ENCODE measurements around the gene TLL1.

Gene TLL1

GRCh38 chr4:166066936-166067335 lies 193.9 kb downstream of the TLL1 start:
- no peak for DNase-seq

- no peak for DNase-seq
Observed at GRCh38 chr4:166067915-166068314, 194.9 kb downstream of the TLL1 start.

- DNase-seq: no peak
Observed at GRCh38 chr4:166073783-166074182, 200.7 kb downstream of the TLL1 start.

GRCh38 chr4:166075599-166075998 lies 202.6 kb downstream of the TLL1 start:
- no peak for DNase-seq

- DNase-seq: no peak
Observed at GRCh38 chr4:166077782-166078181, 204.7 kb downstream of the TLL1 start.

- DNase-seq: no peak
Observed at GRCh38 chr4:166078383-166078782, 205.3 kb downstream of the TLL1 start.

- DNase-seq: no peak
Observed at GRCh38 chr4:166078955-166079354, 205.9 kb downstream of the TLL1 start.

GRCh38 chr4:166087569-166087968 lies 214.5 kb downstream of the TLL1 start:
- DNase-seq: no peak

GRCh38 chr4:166088576-166088975 lies 215.5 kb downstream of the TLL1 start:
- DNase-seq: no peak

GRCh38 chr4:166091146-166091545 lies 218.1 kb downstream of the TLL1 start:
- DNase-seq: peak; percentile 4

- DNase-seq: peak; percentile 51
Observed at GRCh38 chr4:166091912-166092510, 219.0 kb downstream of the TLL1 start.

GRCh38 chr4:166092797-166093290 lies 219.8 kb downstream of the TLL1 start:
- no peak for DNase-seq

- DNase-seq: no peak
Observed at GRCh38 chr4:166104623-166105022, 231.6 kb downstream of the TLL1 start.

GRCh38 chr4:166121897-166122296 lies 248.9 kb downstream of the TLL1 start:
- peak; percentile 48 for DNase-seq

GRCh38 chr4:166123546-166123945 lies 250.5 kb downstream of the TLL1 start:
- DNase-seq: no peak

GRCh38 chr4:166128403-166128802 lies 255.4 kb downstream of the TLL1 start:
- no peak for DNase-seq

- DNase-seq: no peak
Observed at GRCh38 chr4:166134285-166134684, 261.2 kb downstream of the TLL1 start.

GRCh38 chr4:166140951-166141350 lies 267.9 kb downstream of the TLL1 start:
- no peak for DNase-seq

- no peak for DNase-seq
Observed at GRCh38 chr4:166143227-166143626, 270.2 kb downstream of the TLL1 start.

GRCh38 chr4:166144607-166145006 lies 271.6 kb downstream of the TLL1 start:
- DNase-seq: no peak

- DNase-seq: no peak
Observed at GRCh38 chr4:166146806-166147540, 273.9 kb downstream of the TLL1 start.
